GM18873 (cell line): ENCODE measurements around the gene UTY.

Experiments used
- ATAC-seq: cut with Tn5 transposase; IDR thresholded peaks from one replicate; pipeline ENCODE4 v1.9.1; 2021; ENCODE audit warnings: mild to moderate bottlenecking, moderate library complexity, moderate number of reproducible peaks; ENCODE audit not compliant: unreplicated experiment, low FRiP score

The UTY gene

DNA sequence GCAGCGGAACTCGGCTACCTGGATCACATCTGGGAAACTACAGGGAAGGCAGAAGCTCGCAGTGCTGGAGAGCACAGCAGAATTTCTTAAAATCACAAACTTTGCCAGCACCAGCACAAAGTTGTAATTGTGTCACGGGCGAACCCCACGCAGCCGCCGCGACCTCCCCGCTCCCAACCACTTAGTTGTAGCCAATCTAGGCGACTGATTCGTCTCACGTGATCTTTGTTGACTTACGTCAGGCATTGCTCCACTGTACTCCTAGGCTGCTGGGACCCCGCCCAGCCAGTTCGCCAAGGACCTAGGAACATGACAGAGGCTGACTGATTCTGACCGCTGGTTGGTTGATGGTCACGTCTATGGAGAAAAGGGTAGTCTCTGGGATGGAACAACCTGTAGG lies at the start of gene UTY:
UTY (minus strand) TSS at position 206 of the 400 bp plus-strand sequence. CDS start 368 bp downstream, outside the sequence.
- ATAC-seq: no peak

DNA sequence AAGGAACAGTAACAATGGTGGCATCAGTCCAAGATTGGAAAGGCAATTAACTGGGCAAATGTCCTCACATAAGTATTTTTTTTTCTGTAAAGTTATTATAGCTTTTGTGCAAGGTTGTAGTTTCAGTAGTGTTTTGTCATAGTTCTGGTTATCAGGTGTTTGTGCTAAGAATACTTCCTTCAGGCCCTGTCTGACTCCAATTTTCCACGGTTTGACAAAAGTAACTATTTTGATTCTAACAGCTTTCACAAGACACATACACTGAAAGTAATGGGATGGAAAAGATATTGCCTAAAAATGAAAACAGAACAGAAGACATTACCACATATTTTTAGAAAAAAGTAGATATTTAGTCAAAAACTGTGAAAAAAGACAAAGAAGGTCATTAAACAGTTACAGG lies 40.6 kb upstream of the UTY start:
- ATAC-seq: no peak

DNA sequence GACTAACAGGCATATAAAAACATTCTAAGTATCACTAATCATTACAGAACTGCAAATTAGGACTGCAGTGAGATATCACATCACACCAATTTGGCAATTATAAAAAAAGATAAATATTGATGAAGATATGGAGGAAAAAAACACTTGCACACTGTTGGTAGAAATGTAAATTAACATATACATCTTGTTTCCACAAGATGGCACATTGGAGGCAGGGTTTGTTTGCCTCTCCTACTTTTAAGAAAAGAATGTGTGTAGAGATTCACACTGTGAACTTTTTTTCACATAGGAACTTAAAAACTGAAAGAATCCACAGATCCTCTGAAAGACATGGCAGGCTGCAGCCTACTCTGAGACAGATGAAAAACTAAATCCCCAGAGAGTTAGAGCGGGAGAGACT lies 21.4 kb upstream of the UTY start:
- no peak for ATAC-seq

DNA sequence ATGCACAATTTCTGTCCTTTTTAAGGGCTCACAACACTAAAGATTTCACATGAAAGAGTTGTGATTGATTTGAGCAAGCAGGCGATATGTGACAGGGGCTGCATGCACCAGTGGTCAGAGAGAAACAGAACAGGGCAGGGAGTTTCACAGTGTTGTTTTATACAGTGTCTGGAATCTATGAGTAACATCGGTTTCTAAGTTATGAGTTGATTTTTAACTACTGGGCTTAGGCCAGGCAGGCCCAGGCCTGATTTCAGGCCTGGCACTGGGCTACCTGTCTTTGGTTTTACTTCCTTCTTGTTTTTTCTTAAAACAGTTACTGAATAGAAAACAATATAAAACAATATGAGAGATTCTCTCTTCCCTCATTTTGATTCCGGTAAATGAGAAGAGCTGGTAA lies 13.9 kb upstream of the UTY start:
- ATAC-seq: no peak

DNA sequence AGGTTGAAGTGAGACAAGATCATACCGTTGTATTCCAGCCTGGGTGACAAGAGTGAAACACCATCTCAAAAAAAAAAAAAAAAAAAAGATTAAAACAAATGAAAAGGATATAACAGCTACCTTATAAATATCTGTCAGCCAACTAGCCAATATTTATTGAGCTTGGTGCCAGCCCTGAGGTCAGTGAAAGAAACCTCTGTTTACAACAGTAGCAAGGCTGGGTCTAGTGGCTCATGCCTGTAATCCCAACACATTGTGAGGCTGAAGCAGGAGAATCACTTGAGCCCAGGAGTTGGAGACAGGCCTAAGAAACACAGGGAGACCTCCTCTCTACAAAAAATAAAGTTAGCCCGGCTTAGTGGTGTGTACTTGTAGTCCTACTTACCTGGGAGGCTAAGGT lies 12.6 kb upstream of the UTY start:
- ATAC-seq: no peak

DNA sequence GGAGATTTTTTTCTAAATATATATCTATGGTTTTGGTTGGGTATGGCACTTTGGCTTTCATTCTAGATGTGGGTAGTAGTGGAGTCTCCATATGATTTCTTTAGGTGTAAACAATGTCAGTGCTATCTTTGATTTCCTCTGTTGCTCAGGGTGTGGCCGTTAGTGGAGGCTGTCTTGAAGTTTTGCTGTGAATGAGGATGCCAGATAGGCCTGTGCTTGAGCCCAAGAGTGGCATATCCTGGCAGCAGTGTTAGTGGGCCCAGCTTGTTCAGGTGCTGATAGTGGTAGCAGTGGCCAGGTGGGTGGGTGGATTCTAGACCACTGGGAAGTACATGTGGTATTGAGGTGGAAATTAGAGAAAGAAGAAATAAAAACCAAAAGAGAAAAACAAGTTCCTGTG lies 8.9 kb upstream of the UTY start:
- ATAC-seq: no peak

DNA sequence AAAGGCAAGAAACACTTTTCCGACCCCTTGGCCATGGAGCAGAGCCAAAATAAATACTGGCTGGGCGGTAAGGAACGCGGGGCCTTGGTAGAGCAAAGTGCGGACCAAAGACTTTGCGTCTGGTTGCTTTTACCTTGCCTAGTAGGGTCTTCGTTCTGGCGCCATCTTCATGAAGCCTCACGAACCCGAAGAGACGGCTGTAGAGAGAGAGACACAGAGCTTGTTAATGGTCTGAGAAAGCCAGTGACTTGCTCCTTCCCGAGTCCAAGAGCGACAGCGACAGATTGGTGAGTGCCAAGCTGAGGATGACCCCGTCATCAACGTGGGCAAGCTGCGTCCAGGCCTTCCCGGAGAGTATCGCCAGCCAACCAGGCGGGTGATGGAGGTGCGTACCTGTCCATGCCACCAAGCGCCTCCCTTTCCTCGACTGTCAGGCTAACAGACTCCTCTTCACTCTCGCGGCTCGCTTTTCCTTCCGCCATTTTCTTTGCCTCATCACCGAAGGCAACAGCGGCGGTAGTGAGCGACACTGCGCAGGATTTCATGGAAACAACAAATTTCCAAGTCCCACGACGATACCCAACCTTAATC lies 617 bp downstream of the UTY start:
- ATAC-seq: no peak

DNA sequence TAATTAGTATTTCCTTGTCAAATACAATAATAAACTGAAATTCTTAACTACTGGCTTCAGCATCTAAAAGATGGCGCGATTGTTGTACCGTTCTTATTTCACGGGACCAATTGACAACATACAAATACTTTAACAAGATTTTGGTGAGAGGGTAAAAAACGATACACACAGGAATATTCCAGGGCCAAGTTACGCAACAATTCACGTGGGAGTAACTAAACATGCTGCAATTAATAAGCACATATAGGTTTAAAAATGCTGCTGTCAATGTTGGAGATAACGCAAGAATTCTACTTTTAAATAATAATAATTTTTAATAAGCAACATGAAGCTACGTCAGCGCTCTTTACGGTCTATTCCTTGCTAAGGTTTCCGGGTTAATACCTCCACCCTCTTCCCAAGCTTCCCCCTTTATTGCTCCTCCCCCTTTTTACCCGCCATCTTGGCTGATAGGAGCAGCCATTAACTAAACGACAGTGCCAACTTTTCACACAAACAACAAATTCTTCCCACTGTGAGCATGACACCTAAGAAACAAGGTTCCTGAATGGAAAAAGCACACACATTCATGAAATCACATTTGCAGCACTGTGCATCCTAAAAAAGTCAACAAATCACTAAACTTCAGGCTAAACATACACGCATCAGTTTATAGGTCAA lies 1.6 kb downstream of the UTY start:
- no peak for ATAC-seq

DNA sequence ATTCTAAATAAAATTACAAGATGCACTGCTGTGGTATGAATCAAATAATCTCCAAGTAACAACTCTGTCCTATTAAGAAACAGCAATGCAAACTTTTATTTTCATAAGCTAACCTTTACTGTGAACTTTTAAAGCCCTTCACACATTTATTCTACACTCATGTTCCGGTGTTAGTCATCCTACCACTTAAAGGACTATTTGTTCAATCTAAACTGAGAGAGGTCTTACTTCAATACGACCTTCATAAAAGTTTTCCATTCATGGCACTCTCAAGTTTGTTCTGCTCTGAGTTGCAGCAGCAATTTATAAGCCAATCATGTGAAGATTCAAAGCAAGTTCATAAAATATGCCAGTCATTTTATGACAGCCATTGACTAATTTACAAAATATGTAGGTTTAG lies 4.8 kb downstream of the UTY start:
- no peak for ATAC-seq

DNA sequence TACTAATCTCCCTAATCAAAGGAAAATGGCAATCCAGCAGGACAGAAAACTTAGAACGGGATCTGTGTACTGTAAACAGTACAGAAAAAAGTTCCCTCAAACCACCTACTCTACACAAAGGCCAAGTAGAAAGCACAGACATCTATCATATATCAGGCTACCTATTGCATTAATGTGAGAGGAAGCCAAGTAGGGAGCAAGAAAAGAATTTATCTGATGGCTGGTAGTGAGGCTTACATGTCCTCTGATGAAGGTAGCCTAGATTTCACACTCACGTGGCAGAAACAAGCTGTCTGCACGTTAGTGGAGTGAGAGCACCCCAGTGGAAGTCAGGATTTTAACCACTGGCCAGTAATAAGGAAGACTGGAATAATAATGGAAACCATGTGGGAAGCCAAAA lies 28.3 kb downstream of the UTY start:
- ATAC-seq: no peak

DNA sequence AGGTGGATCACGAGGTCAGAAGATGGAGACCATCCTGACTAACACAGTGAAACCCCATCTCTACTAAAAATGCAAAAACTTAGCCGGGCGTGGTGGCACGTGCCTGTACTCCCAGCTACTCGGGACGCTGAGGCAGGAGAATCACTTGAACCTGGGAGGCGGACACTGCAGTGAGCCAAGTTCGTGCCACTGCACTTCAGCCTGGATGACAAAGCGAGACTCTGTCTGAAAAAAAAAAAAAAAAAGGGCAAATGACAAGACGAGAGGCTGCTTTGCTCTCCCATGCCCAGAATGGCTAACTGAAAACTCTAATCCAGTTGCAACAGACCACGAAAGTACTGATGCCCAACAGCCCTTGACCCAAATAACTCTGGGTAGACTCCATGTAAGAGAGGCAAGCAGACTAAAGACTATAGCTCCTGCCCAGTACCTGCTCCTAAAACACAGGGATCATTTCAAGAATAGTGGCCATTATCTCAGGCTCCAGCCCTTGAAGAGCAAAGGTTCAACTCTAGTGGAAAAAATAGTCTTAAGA lies 29.2 kb downstream of the UTY start:
- ATAC-seq: no peak

DNA sequence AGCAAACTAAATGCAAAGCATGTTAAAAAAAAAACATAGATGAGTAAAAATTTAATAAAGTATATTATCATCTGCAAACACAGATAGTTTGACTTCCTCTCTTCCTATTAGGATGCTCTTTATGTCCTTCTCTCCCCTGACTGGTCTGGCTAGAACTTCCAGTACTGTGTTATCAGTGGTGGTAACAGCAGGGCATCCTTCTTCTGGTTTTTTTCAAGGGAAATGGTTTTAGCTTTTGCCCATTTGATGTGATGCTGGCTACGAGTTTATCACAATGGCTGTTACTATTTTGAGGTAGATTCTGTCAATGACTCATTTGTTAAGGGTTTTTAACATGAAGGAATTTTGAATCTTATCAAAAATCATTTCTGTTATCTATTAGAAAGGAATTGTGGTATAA lies 34.3 kb downstream of the UTY start:
- ATAC-seq: no peak

DNA sequence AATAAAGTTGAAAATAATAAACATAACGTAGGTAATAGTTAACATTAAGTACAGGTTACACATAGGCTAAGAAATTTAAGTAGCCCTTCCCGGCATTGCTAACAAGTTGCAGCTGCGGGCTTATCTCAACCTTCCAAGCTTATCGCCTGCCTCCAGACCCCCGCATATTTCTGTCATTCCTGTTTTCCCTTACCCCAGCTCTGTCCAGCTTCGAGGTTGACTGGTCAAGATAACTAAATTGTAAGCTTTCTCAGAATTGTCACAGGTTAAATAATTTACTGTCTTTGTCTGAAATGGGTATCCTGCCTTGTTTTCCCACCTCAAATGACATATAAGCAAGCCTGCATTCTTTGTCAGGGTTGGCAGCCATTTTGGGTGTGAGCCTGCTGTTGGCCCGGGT lies 36.7 kb downstream of the UTY start:
- no peak for ATAC-seq

DNA sequence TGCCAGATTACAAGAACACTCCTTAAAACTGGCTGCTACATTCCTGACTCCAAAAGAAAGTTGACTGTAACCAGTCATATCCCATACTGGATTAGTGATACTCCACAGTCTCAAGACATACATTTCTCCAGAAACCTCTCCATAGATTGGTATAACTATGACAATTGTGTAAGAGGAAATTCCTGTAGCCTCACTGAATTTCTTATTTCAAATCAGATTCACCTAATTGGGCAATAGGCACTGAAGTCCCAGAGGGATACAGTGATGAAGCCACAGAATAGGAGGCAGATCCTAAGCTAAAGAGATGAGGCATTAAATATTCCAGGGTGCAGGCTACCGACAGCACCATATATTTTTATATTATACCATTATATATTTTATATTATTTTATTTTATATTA lies 39.0 kb downstream of the UTY start:
- no peak for ATAC-seq

DNA sequence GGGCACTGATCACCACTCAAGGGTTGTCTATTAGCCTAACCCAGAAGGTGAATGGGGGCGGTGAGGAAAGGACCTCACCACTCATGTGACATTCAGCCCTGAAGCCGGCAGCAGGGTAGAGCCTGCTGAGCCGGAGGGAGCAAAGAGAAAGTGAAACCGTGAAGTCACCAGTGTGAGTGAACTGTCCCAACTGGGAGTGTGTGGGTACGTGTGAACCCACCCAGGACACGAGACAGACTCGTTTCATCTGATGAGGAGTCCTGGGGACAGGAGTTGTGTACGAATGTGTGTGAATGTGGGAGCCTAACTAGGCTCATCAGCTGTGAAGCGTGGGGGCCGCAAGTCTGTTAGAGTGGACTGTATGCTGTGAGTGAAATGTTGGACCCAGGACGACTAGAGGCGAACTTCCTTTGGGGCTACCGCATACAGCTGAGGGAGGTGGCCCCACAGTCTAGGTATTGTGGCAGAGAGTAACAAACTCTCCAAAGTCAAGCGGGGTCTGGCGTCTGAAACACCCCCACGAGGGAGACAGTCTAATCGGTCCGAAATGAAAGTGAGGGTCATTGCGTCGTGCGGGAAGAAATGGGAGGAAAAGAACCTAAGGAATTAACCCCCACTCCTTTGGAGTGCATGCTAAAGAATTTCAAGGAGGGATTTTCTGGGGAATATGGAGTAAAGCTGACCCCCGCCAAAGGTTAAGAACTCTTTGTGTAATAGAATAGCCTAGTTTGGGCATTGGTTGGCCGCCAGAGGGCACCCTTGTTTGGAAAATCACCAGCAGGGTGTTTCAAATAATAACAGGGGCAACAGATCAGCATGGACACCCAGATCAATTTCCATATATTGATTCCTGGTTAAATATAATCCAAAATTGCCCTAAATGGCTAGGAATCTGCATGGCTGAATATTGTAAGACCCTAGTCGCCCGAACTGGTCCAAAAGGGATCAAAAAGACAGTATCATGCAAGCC lies 43.6 kb downstream of the UTY start:
- no peak for ATAC-seq

DNA sequence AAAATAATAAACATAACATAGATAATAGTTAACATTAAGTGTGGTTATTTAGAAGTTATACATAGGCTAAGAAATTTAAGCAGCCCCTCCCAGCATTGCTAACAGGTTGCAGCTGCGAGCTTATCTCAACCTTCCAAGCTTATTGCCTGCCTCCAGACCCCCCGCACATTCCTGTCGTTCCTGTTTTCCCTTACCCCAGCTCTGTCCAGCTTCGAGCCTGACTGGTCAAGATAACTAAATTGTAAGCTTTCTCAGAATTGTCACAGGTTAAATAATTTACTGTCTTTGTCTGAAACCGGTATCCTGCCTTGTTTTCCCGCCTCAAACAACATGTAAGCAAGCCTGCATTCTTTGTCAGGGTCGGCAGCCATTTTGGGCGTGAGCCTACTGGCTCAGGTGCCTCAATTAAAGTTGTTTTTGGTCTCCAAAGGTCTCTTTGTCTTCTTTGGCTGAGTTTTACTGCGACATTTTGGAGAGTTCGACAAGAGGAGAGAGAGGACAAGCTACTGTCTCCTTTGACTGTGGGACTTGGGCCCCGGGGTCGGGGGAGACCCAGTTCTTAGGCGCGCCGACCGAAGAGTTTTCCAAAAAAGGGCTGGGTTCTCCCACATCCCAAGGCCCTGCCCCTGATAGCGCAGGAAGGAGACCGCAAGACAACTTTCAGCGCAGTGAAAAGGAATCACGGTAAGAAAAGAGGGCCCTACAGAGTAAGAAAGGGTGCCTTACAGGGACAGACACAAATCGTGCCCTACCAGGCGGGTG lies 44.4 kb downstream of the UTY start:
- ATAC-seq: no peak

DNA sequence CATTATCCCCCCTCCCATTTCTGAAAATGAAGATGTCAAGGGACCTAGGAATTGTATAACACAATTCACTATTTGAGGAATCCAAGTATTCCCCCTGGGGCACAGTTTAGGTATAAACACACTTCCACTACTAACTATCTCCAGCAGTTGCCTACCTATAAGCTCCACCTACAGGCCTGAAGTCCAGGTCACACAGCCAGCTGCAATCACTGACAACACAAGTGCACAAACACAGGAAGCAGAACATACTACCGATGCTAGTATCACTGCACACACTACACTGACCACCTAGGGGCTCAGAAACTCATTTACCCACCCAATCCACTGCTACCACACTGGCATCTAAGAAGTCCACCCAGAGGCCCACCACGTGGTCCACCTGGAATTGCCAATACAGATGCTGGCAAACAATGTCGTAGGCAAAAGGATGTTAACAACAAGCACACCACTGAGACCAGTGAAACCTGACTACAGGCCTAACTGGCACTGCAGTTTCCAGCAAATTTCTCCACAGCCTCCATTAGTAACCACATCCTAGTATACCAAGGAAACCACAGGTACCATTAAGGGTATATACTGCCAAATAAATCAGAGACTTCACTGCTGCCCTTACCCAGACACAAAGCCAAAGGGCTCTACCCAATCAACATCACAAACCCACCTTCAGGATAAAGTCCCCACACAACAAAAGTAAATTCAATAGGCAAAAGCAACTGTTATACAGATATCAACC lies 47.4 kb downstream of the UTY start:
- no peak for ATAC-seq

DNA sequence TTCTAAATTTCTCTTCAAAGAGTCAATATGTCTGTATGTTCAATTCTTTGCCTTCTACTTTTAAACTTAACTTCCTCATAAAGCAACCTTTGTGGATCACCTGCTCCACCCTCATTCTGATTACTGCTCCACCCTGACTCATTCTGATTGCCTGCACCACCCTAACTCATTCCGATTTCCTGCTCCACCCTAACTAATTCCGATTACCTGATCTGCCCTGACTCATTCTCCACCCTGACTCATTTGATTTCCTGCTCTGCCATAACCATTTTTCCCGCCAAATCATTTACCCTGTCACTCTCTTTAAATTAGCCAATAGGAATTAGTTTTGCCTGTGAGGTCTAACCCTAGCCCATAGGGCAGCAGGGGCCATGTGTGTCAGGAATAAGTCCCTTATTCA lies 50.3 kb downstream of the UTY start:
- no peak for ATAC-seq

DNA sequence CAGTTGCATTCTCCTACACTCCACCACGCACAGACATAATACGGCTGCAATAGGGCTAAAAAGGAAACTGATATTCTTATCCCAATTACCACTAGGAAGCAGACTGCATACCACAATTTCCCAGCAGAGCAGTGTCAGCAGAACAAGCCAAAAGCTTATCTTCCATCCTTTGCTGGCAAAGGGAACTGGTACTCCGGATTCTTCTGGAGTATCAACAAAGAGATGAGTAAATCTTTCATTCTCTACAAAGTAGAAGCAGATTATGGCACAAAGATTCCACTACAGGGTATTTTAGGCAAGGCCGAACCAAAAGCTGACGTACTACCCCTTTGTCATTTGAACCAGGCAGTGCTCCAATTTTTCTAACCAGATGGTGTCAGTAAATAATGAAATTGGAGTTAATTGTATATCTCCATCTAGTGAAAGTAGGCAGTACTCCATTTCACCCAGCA lies 56.5 kb downstream of the UTY start:
- no peak for ATAC-seq
